Right ventricle myocardium inferior (tissue), 1 donor: ENCODE measurements around the gene GUCY2C. TPM values are rescaled to one million over a fixed set of nuclear protein-coding genes. Genes with fewer than 3 reads are reported as not detected.

Experiments
- ATAC-seq: fragments of 200-7000 bp; cut with Tn5 transposase; one replicate; pipeline ENCODE4 v1.9.1; 2020; ENCODE audit warnings: mild to moderate bottlenecking, moderate library complexity
- DNase-seq: peaks from one replicate; pipeline ENCODE4 v3.0.0; 2021; ENCODE audit errors: missing footprints
- intact Hi-C: fragments of 100-400 bp; cut with DNase I; formaldehyde crosslinking; loops from one replicate; pipeline ENCODE4 v1.11.0; 2022
- total RNA-seq: library from RNA; stranded (reverse); fragmentation: NEBNext Ultra II Directional; extraction: Animal tissue kit (Norgen Biotek cat#: 25700); gene quantifications from one replicate; pipeline ENCODE4 v1.2.1, GENCODE V29; 2021
- donor health status: DM: no; HTN: yes; CAD: no; lungs with severe emphysema.

Gene GUCY2C
- total RNA-seq, 1 donor from 2014 or later = not detected

GRCh38 chr12:14643251-14643650 lies 53.1 kb downstream of the GUCY2C start:
- DNase-seq (no peak), ATAC-seq (no peak)
- intact Hi-C loops = no loop called here

- intact Hi-C loops = no loop called here
- DNase-seq = no peak
- ATAC-seq = no peak
These were observed 58.3 kb downstream of the GUCY2C start for GRCh38 chr12:14638066-14638465.

- intact Hi-C loops = no loop called here
- DNase-seq = no peak
- no peak for ATAC-seq
These were observed 60.6 kb downstream of the GUCY2C start for GRCh38 chr12:14635776-14636175.

GRCh38 chr12:14630793-14631192 lies 65.6 kb downstream of the GUCY2C start:
- no peak for ATAC-seq
- intact Hi-C loops = loop anchor here (1.0 kb wide), 1 partner anchor 34 kb away; no protein-coding TSS in a partner anchor
- DNase-seq = no peak

- peak; percentile 67 for DNase-seq
- intact Hi-C loops = loop anchor here (1.0 to 10.0 kb wide), 3 partner anchors 34 to 365 kb away; no protein-coding TSS in a partner anchor
- peak; percentile 97 for ATAC-seq
These were observed 66.3 kb downstream of the GUCY2C start for GRCh38 chr12:14629832-14630710.

GRCh38 chr12:14628771-14629170 lies 67.6 kb downstream of the GUCY2C start:
- intact Hi-C loops = loop anchor here (5.0 to 10.0 kb wide), 2 partner anchors 89 to 366 kb away; no protein-coding TSS in a partner anchor
- DNase-seq (no peak), ATAC-seq (no peak)

GRCh38 chr12:14621826-14622225 lies 74.6 kb downstream of the GUCY2C start:
- intact Hi-C loops = loop anchor here (10.0 kb wide), 1 partner anchor 373 kb away; no protein-coding TSS in a partner anchor
- DNase-seq = no peak
- ATAC-seq = no peak

- ATAC-seq (no peak), DNase-seq (no peak)
- intact Hi-C loops = loop anchor here (2.0 to 10.0 kb wide), 3 partner anchors 105 to 381 kb away; no protein-coding TSS in a partner anchor
These were observed 76.5 kb downstream of the GUCY2C start for GRCh38 chr12:14619741-14620501.

- ATAC-seq = no peak
- intact Hi-C loops = loop anchor here (2.0 kb wide), 2 partner anchors 104 to 380 kb away; no protein-coding TSS in a partner anchor
These were observed 77.4 kb downstream of the GUCY2C start for GRCh38 chr12:14618983-14619382.

GRCh38 chr12:14614704-14615121 lies 81.7 kb downstream of the GUCY2C start:
- ATAC-seq (no peak), DNase-seq (no peak)
- intact Hi-C loops = loop anchor here (5.0 kb wide), 2 partner anchors 47 to 62 kb away; partner anchors contain the start of gene PLBD1

More at GRCh38 chr12:14618983-14619382, 77.4 kb downstream of the GUCY2C start:
- DNase-seq = no peak

GRCh38 chr12:14613718-14614117 lies 82.7 kb downstream of the GUCY2C start:
- ATAC-seq = peak; percentile 37
- intact Hi-C loops = loop anchor here (5.0 kb wide), 2 partner anchors 46 to 61 kb away; partner anchors contain the start of gene PLBD1

GRCh38 chr12:14612898-14613445 lies 83.4 kb downstream of the GUCY2C start:
- DNase-seq = no peak
- intact Hi-C loops = loop anchor here (5.0 kb wide), 2 partner anchors 46 to 61 kb away; partner anchors contain the start of gene PLBD1
- ATAC-seq = peak; percentile 74

More at GRCh38 chr12:14613718-14614117, 82.7 kb downstream of the GUCY2C start:
- no peak for DNase-seq

GRCh38 chr12:14612250-14612649 lies 84.1 kb downstream of the GUCY2C start:
- intact Hi-C loops = loop anchor here (5.0 kb wide), 2 partner anchors 45 to 60 kb away; partner anchors contain the start of gene PLBD1
- no peak for ATAC-seq
- no peak for DNase-seq

- intact Hi-C loops = loop anchor here (5.0 kb wide), 2 partner anchors 44 to 59 kb away; partner anchors contain the start of gene PLBD1
- ATAC-seq = peak; percentile 55
- DNase-seq = no peak
These were observed 84.7 kb downstream of the GUCY2C start for GRCh38 chr12:14611640-14612203.

GRCh38 chr12:14607568-14607967 lies 88.8 kb downstream of the GUCY2C start:
- DNase-seq = no peak
- no peak for ATAC-seq
- intact Hi-C loops = no loop called here

GRCh38 chr12:14605401-14605989 lies 90.9 kb downstream of the GUCY2C start:
- intact Hi-C loops = no loop called here
- DNase-seq (no peak), ATAC-seq (no peak)

GRCh38 chr12:14601692-14602478 lies 94.5 kb downstream of the GUCY2C start:
- DNase-seq = no peak
- intact Hi-C loops = no loop called here
- no peak for ATAC-seq
